ENCODE measurements around the gene APOBEC3B. TPM values are rescaled to one million over a fixed set of nuclear protein-coding genes. Genes with fewer than 3 reads are reported as not detected.

The APOBEC3B gene
- total and polyA plus RNA-seq, 2 experiments from 2014 or later: 2.2 to 11.0 TPM

DNA sequence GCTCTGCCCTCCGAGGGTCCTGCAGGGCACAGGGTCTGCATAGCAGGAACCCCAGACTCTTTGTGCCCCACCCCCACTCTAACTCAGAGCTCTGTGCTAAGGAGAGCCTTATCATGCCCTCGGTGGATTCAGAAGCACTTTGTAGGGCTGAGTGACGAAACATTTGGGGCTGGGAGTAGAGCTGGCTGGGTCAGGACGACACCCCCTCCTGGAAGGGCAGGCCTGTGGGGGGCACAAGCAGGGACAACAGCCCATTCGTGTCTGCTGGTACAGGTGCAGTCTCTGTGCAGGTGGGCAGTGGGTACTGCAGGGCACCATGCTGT, 15.8 kb upstream of the APOBEC3B start:
- Histone ChIP-seq H3K36me3 (replicated peaks; ENCODE audit: insufficient read depth, low read depth) (no peaks in the 10 kb centered on the region), H3K79me2 (no peaks in the 10 kb centered on the region), H3K27me3 (no peaks in the 10 kb centered on the region), H3K4me3 (no peak overlapping the region), H3K27ac (no peak overlapping the region), H3K4me2 (no peak overlapping the region), H2AFZ (no peak overlapping the region), H3K9me2 (replicated peaks; ENCODE audit: insufficient read depth) (no peaks in the 10 kb centered on the region), H3K9me3 (ENCODE audit: low read depth) (no peaks in the 10 kb centered on the region), H3K4me1 (ENCODE audit: insufficient read depth) (peaks cover 16% of the 10 kb centered on the region), H4K20me1 (ENCODE audit: insufficient read depth, poor library complexity, severe bottlenecking) (no peaks in the 10 kb centered on the region)
- 64% methylated on average over 5 of the region's 5 CpGs for WGBS (ENCODE audit: low lambda C conversion rate, missing lambda C conversion rate)
- TF ChIP-seq, protein P1, sequence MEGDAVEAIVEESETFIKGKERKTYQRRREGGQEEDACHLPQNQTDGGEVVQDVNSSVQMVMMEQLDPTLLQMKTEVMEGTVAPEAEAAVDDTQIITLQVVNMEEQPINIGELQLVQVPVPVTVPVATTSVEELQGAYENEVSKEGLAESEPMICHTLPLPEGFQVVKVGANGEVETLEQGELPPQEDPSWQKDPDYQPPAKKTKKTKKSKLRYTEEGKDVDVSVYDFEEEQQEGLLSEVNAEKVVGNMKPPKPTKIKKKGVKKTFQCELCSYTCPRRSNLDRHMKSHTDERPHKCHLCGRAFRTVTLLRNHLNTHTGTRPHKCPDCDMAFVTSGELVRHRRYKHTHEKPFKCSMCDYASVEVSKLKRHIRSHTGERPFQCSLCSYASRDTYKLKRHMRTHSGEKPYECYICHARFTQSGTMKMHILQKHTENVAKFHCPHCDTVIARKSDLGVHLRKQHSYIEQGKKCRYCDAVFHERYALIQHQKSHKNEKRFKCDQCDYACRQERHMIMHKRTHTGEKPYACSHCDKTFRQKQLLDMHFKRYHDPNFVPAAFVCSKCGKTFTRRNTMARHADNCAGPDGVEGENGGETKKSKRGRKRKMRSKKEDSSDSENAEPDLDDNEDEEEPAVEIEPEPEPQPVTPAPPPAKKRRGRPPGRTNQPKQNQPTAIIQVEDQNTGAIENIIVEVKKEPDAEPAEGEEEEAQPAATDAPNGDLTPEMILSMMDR (IDR thresholded peaks at IDR 0.05; ENCODE audit: poor library complexity): no peak
- TF ChIP-seq EZH2phosphoT487 (IDR thresholded peaks at IDR 0.05; ENCODE audit: low read depth, severe bottlenecking, unreplicated experiment) (no peak), EZH2 (IDR thresholded peaks at IDR 0.05; ENCODE audit: borderline replicate concordance) (no peak)
- DNase-seq (ENCODE audit: low spot score): no peak

DNA sequence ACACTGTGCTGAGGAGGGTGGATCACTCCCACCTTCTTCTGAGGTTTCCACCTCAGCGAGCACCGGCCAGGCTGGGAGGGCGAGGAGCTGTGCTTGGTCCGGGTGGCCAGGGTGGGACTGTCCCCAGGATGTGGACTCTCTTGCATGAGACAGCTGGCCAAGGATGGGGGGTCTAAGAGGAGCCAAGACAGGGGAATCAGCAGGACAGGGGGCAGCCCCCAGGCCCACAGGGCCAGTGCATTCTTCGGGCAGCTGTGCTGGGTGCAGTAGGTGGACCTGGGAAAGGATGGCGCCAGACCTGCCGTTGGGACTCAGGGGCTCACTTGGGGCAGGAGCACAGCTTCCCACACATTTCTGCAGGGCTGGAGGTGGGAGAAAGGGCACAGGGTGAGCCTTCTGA, 15.2 kb upstream of the APOBEC3B start:
- 97% methylated on average over 7 of the region's 7 CpGs for WGBS (ENCODE audit: low lambda C conversion rate, missing lambda C conversion rate)
- H3K27ac ChIP-seq: no peak overlapping the region
- H3K36me3 ChIP-seq (replicated peaks; ENCODE audit: insufficient read depth, low read depth): no peaks in the 10 kb centered on the region
- no peaks in the 10 kb centered on the region for H4K20me1 ChIP-seq (ENCODE audit: insufficient read depth, poor library complexity, severe bottlenecking)
- no peak overlapping the region for H3K4me3 ChIP-seq
- H3K27me3 ChIP-seq: no peaks in the 10 kb centered on the region
- no peak overlapping the region for H3K4me2 ChIP-seq
- no peak overlapping the region for H2AFZ ChIP-seq
- DNase-seq (ENCODE audit: low spot score): no peak
- peaks cover 16% of the 10 kb centered on the region for H3K4me1 ChIP-seq (ENCODE audit: insufficient read depth)
- no peak for TF ChIP-seq EZH2phosphoT487 (IDR thresholded peaks at IDR 0.05; ENCODE audit: low read depth, severe bottlenecking, unreplicated experiment)
- no peak for TF ChIP-seq EZH2 (IDR thresholded peaks at IDR 0.05; ENCODE audit: borderline replicate concordance)
- TF ChIP-seq, protein P1 (IDR thresholded peaks at IDR 0.05; ENCODE audit: poor library complexity): no peak
- H3K9me3 ChIP-seq (ENCODE audit: low read depth): no peaks in the 10 kb centered on the region
- H3K79me2 ChIP-seq: no peaks in the 10 kb centered on the region
- H3K9me2 ChIP-seq (replicated peaks; ENCODE audit: insufficient read depth): no peaks in the 10 kb centered on the region

DNA sequence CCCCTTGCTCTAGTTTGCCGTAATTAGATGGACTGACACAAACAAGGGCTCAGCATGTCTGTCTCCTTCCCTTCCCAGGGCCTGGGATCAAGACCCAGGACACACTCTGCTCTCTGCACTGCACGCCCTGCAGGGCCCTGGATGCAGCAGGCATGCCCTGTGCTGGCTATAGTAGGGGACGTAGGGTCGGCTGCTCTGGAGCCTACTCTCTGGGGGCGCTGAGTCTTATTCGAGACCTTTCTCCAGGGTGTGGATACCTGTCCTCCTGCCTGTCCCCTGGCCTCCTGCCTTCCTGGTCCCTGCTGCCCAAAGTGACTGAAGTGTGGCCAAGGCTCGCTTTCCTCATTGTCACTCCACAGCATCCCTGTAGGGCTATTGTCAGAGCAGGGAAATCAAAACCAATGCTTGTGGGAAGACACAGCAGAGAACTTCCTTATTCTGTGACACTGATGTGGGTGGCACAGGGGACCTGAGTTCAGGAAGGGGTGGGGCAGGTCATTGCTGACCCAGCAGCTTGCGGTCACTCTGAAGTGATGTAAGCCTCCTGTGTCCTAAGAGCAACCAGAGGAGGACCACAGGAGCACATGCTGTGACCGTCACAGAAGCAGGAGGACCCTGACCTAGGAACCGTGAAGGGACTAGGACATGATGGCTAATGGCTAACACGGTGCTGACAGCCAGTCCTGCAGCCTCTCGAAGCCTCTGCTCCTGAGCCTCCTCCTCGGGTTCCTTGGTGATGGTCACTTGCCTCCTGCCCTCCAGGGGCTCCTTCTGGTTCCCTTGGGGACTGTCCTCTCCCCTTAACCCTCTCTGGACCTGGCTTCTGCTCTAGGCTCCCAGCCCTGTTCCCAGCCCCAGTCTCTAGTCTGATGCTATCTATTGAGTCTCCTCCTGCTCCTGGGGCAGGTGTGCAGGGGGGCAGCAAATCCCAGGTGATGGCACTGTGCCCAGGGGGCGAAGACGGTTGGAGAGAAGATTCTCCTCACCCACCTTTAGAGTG, 14.4 kb upstream of the APOBEC3B start:
- H3K27me3 ChIP-seq: no peaks in the 10 kb centered on the region
- H4K20me1 ChIP-seq (ENCODE audit: insufficient read depth, poor library complexity, severe bottlenecking): no peaks in the 10 kb centered on the region
- H3K4me2 ChIP-seq: no peak overlapping the region
- TF ChIP-seq, protein P1 (IDR thresholded peaks at IDR 0.05; ENCODE audit: poor library complexity): no peak
- TF ChIP-seq EZH2 (IDR thresholded peaks at IDR 0.05; ENCODE audit: borderline replicate concordance): no peak
- TF ChIP-seq EZH2phosphoT487 (IDR thresholded peaks at IDR 0.05; ENCODE audit: low read depth, severe bottlenecking, unreplicated experiment): no peak
- no peak overlapping the region for H2AFZ ChIP-seq
- no peak overlapping the region for H3K4me3 ChIP-seq
- no peaks in the 10 kb centered on the region for H3K79me2 ChIP-seq
- no peaks in the 10 kb centered on the region for H3K9me2 ChIP-seq (replicated peaks; ENCODE audit: insufficient read depth)
- no peak for DNase-seq (ENCODE audit: low spot score)
- no peaks in the 10 kb centered on the region for H3K36me3 ChIP-seq (replicated peaks; ENCODE audit: insufficient read depth, low read depth)
- H3K4me1 ChIP-seq (ENCODE audit: insufficient read depth): peaks cover 16% of the 10 kb centered on the region
- H3K9me3 ChIP-seq (ENCODE audit: low read depth): no peaks in the 10 kb centered on the region
- H3K27ac ChIP-seq: no peak overlapping the region
- 87% methylated on average over 15 of the region's 15 CpGs for WGBS (ENCODE audit: low lambda C conversion rate, missing lambda C conversion rate)
